ENCODE data around the gene GRIK1.

Gene GRIK1

DNA sequence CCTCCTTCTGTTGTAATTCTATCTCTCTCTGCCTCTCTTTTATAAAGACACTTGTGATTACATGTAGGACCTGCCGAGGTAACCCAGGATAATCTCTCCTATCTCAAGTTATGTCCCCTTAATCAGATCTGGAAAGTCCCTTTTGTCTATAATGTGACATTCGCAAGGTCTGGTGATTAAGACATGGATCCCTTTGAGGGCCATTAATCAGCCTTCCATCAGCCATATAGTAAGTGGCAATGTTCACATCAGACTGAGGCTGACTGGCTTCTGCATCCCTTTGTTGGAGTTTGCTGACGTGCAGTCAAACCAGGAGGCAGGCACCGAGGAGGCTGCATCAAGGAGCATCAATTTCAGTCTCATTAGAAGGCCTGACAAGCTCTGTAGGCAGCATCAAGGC is 431.5 kb downstream of the GRIK1 start:
- Histone ChIP-seq H3K9ac (ENCODE audit: low read depth, low read length) (no peak overlapping the region), H3K27ac (ENCODE audit: low read length) (no peak overlapping the region), H3K36me3 (ENCODE audit: insufficient read depth, low read length) (no peaks in the 10 kb centered on the region), H4K20me1 (ENCODE audit: insufficient read depth, low read length) (no peaks in the 10 kb centered on the region), H3K4me3 (ENCODE audit: low read depth in 1 of 2, low read length in 2 of 2) (no peak overlapping the region), H3K27me3 (ENCODE audit: insufficient read depth, low read length, poor library complexity) (no peaks in the 10 kb centered on the region), H3K79me2 (ENCODE audit: insufficient read depth, low read length) (no peaks in the 10 kb centered on the region), H3K4me1 (ENCODE audit: insufficient read depth, low read length) (no peaks in the 10 kb centered on the region), H3K4me2 (ENCODE audit: insufficient read depth, low read length) (no peak overlapping the region), H2AFZ (ENCODE audit: low read depth, low read length) (no peak overlapping the region), H3K9me3 (ENCODE audit: insufficient read depth, low read length, severe bottlenecking) (peaks cover 4% of the 10 kb centered on the region)
- no peak for DNase-seq
- no peak for ATAC-seq (ENCODE audit: insufficient read depth, low read depth)
- TF ChIP-seq EZH2 (IDR thresholded peaks at IDR 0.05; ENCODE audit: borderline replicate concordance, low read depth, low read length, severe bottlenecking), result no peak

DNA sequence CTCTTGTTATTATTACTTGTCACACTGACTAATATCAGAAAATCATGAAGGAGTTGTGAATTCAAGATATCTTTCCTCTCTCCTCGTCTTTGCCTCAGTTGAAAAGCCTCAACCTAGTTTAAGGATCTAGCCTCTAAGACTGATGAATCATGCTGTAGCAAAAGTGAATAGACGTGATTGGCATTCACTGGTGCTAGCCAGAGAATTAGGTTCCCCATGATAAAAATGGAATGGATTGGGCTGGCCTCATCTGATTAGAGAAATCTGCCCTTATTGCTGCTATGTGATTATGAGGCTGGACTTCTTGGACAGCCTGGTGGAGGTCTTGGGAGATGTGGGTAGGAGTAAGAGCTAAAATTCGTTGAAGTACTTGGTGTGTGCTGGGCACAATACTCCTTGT is 432.8 kb downstream of the GRIK1 start:
- no peaks in the 10 kb centered on the region for H3K79me2 ChIP-seq (ENCODE audit: insufficient read depth, low read length)

DNA sequence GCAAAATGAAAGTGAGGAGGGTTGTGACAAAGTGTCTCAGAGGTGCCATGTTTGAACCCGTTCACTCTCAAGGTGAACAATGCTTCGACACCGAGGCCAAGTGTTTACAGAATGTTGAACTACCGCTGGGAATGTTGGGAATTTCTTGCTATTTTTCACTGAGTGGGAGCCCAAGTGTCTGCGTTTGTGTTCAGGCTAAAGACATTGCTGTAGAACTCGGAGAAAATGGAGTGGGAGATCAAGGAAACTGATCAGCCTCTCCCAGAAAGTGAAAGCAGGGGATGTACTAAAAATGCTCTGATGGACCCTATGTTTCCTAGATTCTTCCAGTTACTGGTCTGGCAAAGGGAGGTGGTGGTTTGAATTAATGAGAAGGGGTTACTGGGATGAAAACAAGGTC is 433.6 kb downstream of the GRIK1 start:
- Histone ChIP-seq H3K4me3 (ENCODE audit: low read depth in 1 of 2, low read length in 2 of 2) (no peak overlapping the region), H3K36me3 (ENCODE audit: insufficient read depth, low read length) (no peaks in the 10 kb centered on the region), H3K4me2 (ENCODE audit: insufficient read depth, low read length) (no peak overlapping the region), H4K20me1 (ENCODE audit: insufficient read depth, low read length) (no peaks in the 10 kb centered on the region), H3K79me2 (ENCODE audit: insufficient read depth, low read length) (no peaks in the 10 kb centered on the region), H2AFZ (ENCODE audit: low read depth, low read length) (no peak overlapping the region), H3K4me1 (ENCODE audit: insufficient read depth, low read length) (no peaks in the 10 kb centered on the region), H3K9ac (ENCODE audit: low read depth, low read length) (no peak overlapping the region), H3K27ac (ENCODE audit: low read length) (no peak overlapping the region), H3K9me3 (ENCODE audit: insufficient read depth, low read length, severe bottlenecking) (no peaks in the 10 kb centered on the region), H3K27me3 (ENCODE audit: insufficient read depth, low read length, poor library complexity) (no peaks in the 10 kb centered on the region)
- ATAC-seq (ENCODE audit: insufficient read depth, low read depth), result no peak
- no peak for DNase-seq
- TF ChIP-seq, protein P1, sequence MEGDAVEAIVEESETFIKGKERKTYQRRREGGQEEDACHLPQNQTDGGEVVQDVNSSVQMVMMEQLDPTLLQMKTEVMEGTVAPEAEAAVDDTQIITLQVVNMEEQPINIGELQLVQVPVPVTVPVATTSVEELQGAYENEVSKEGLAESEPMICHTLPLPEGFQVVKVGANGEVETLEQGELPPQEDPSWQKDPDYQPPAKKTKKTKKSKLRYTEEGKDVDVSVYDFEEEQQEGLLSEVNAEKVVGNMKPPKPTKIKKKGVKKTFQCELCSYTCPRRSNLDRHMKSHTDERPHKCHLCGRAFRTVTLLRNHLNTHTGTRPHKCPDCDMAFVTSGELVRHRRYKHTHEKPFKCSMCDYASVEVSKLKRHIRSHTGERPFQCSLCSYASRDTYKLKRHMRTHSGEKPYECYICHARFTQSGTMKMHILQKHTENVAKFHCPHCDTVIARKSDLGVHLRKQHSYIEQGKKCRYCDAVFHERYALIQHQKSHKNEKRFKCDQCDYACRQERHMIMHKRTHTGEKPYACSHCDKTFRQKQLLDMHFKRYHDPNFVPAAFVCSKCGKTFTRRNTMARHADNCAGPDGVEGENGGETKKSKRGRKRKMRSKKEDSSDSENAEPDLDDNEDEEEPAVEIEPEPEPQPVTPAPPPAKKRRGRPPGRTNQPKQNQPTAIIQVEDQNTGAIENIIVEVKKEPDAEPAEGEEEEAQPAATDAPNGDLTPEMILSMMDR (IDR thresholded peaks at IDR 0.05; ENCODE audit: borderline replicate concordance, extremely low read depth, low read length, poor library complexity, severe bottlenecking), result no peak
- no peak for TF ChIP-seq EZH2 (IDR thresholded peaks at IDR 0.05; ENCODE audit: borderline replicate concordance, low read depth, low read length, severe bottlenecking)

More for the DNA sequence above, 432.8 kb downstream of the GRIK1 start:
- ATAC-seq (ENCODE audit: insufficient read depth, low read depth) (no peak), DNase-seq (no peak)
- Histone ChIP-seq H4K20me1 (ENCODE audit: insufficient read depth, low read length) (no peaks in the 10 kb centered on the region), H3K36me3 (ENCODE audit: insufficient read depth, low read length) (no peaks in the 10 kb centered on the region), H3K27ac (ENCODE audit: low read length) (no peak overlapping the region), H3K9me3 (ENCODE audit: insufficient read depth, low read length, severe bottlenecking) (no peaks in the 10 kb centered on the region), H3K27me3 (ENCODE audit: insufficient read depth, low read length, poor library complexity) (no peaks in the 10 kb centered on the region), H3K4me1 (ENCODE audit: insufficient read depth, low read length) (no peaks in the 10 kb centered on the region), H3K4me3 (ENCODE audit: low read depth in 1 of 2, low read length in 2 of 2) (no peak overlapping the region), H2AFZ (ENCODE audit: low read depth, low read length) (no peak overlapping the region), H3K9ac (ENCODE audit: low read depth, low read length) (no peak overlapping the region), H3K4me2 (ENCODE audit: insufficient read depth, low read length) (no peak overlapping the region)
- TF ChIP-seq, protein P1 (IDR thresholded peaks at IDR 0.05; ENCODE audit: borderline replicate concordance, extremely low read depth, low read length, poor library complexity, severe bottlenecking), result no peak
- TF ChIP-seq EZH2 (IDR thresholded peaks at IDR 0.05; ENCODE audit: borderline replicate concordance, low read depth, low read length, severe bottlenecking), result no peak

DNA sequence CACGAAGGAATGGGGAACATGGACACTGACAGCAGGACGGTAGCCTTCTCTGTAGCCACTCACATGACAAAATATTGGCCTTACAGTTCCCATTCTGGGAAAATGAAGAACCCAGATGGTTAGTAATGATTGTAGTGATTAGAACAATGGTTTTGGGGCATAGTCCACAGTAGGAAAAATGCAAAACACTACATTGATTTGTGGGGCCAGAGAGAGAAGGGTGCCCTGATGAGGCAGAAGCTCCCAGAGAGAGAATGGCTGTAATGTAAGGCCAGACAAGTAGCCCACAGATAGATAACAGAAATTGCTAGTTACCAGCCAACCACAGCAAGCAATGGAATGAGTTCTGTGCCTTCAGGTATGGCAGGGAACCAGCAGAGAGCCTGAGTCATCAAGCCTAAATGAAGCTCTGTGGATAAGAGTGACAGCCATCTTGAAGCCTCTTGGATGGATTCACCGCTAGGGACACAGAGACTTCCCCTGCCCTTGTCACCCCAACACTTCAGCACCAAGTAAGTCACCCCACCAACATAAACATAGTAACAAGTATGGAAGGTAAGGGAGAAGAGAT is 435.0 kb downstream of the GRIK1 start:
- ATAC-seq (ENCODE audit: insufficient read depth, low read depth) (no peak), DNase-seq (no peak)
- Histone ChIP-seq H2AFZ (ENCODE audit: low read depth, low read length) (no peak overlapping the region), H3K27me3 (ENCODE audit: insufficient read depth, low read length, poor library complexity) (no peaks in the 10 kb centered on the region), H3K27ac (ENCODE audit: low read length) (no peak overlapping the region), H3K4me2 (ENCODE audit: insufficient read depth, low read length) (no peak overlapping the region), H3K4me1 (ENCODE audit: insufficient read depth, low read length) (no peaks in the 10 kb centered on the region), H3K4me3 (ENCODE audit: low read depth in 1 of 2, low read length in 2 of 2) (no peak overlapping the region), H3K9me3 (ENCODE audit: insufficient read depth, low read length, severe bottlenecking) (no peaks in the 10 kb centered on the region), H3K36me3 (ENCODE audit: insufficient read depth, low read length) (no peaks in the 10 kb centered on the region), H3K9ac (ENCODE audit: low read depth, low read length) (no peak overlapping the region), H4K20me1 (ENCODE audit: insufficient read depth, low read length) (no peaks in the 10 kb centered on the region), H3K79me2 (ENCODE audit: insufficient read depth, low read length) (no peaks in the 10 kb centered on the region)
- TF ChIP-seq EZH2 (IDR thresholded peaks at IDR 0.05; ENCODE audit: borderline replicate concordance, low read depth, low read length, severe bottlenecking), result no peak
- TF ChIP-seq, protein P1 (IDR thresholded peaks at IDR 0.05; ENCODE audit: borderline replicate concordance, extremely low read depth, low read length, poor library complexity, severe bottlenecking), result no peak
